Neural cell (in vitro differentiated cells): Measurements from ENCODE around the gene CES4A. TPM values are rescaled to one million over a fixed set of nuclear protein-coding genes. Genes with fewer than 3 reads are reported as not detected.
"Not testable (repeated sequence)": the region's sequence is repeated elsewhere in the genome, so short reads cannot be mapped to it uniquely, and the experiment has no call there.

ENCODE experiments used
- H2AFZ ChIP-seq: fragments of 200-600, 300-800 bp; sonication (generic), shearing (Covaris generic); 2 replicates; pipeline ENCODE4 v1.6.0; 2014; ENCODE audit warnings: low read depth, mild to moderate bottlenecking, antibody characterized with exemption, low read length, moderate library complexity
- H3F3A ChIP-seq: fragments of 200-600 bp; shearing (Covaris generic); 2 replicates; pipeline ENCODE4 v1.6.1; 2016; ENCODE audit warnings: mild to moderate bottlenecking, moderate library complexity, mixed read lengths, antibody characterized with exemption, low read length; ENCODE audit not compliant: insufficient read depth, poor library complexity, severe bottlenecking
- H3K27ac ChIP-seq: fragments of 200-600, 300-800 bp; sonication (generic), shearing (Covaris generic); 2 replicates; pipeline ENCODE4 v1.5.1; 2014; ENCODE audit warnings: mild to moderate bottlenecking, low read length, moderate library complexity
- H3K27me3 ChIP-seq: fragments of 300-800, 200-600 bp; sonication (generic), shearing (Covaris generic); 2 replicates; pipeline ENCODE4 v1.6.0; 2014; ENCODE audit warnings: mild to moderate bottlenecking, low read depth, low read length, moderate library complexity; ENCODE audit not compliant: insufficient read depth
- H3K36me3 ChIP-seq: fragments of 300-800, 200-600 bp; sonication (generic), shearing (Covaris generic); 2 replicates; pipeline ENCODE4 v1.5.1; 2014; ENCODE audit warnings: mild to moderate bottlenecking, antibody characterized with exemption, low read length, moderate library complexity; ENCODE audit not compliant: insufficient read depth
- H3K4me2 ChIP-seq: fragments of 300-800, 200-600 bp; sonication (generic), shearing (Covaris generic); 2 replicates; pipeline ENCODE4 v1.6.0; 2014; ENCODE audit warnings: mild to moderate bottlenecking, low read length
- H3K4me3 ChIP-seq: fragments of 300-800, 200-600 bp; sonication (generic), shearing (Covaris generic); 2 replicates; pipeline ENCODE4 v1.5.1; 2014; ENCODE audit warnings: mild to moderate bottlenecking, low read length, moderate library complexity
- H3K79me2 ChIP-seq: fragments of 200-600 bp; shearing (Covaris generic); replicated peaks from 2 replicates; pipeline ENCODE4 v1.6.0; 2014; ENCODE audit warnings: mild to moderate bottlenecking, low read length, moderate library complexity; ENCODE audit not compliant: insufficient read depth
- H3K9ac ChIP-seq: fragments of 300-800, 200-600 bp; sonication (generic), shearing (Covaris generic); 2 replicates; pipeline ENCODE4 v1.6.1; 2016; ENCODE audit warnings: mild to moderate bottlenecking, low read length, mixed read lengths
- H3K9me2 ChIP-seq: fragments of 200-600 bp; shearing (Covaris generic); 2 replicates; pipeline ENCODE4 v1.6.1; 2016; ENCODE audit warnings: mild to moderate bottlenecking, low read length, mixed read lengths; ENCODE audit not compliant: insufficient read depth
- H3K9me3 ChIP-seq: fragments of 200-600, 300-800 bp; sonication (generic), shearing (Covaris generic); 2 replicates; pipeline ENCODE4 v1.6.1; 2016; ENCODE audit warnings: mild to moderate bottlenecking, mixed run types, low read length, moderate library complexity, mixed read lengths
- H4K20me1 ChIP-seq: fragments of 200-600 bp; shearing (Covaris generic); 2 replicates; pipeline ENCODE4 v1.6.1; 2016; ENCODE audit warnings: mild to moderate bottlenecking, mixed run types; ENCODE audit not compliant: insufficient read depth
- EZH2 ChIP-seq: fragments of 200-600, 300-800 bp; shearing (Covaris generic), sonication (generic); IDR thresholded peaks from 2 replicates; pipeline ENCODE4 v1.6.1; 2014; ENCODE audit warnings: antibody characterized with exemption, low read length, borderline replicate concordance, mild to moderate bottlenecking; ENCODE audit not compliant: insufficient read depth, poor library complexity, severe bottlenecking
- RAD21 ChIP-seq: fragments of 450-650 bp; conservative IDR thresholded peaks from 2 replicates; pipeline ENCODE4 v1.6.1; 2014; ENCODE audit warnings: antibody characterized with exemption, mild to moderate bottlenecking, moderate library complexity
- SMC3 ChIP-seq: fragments of 450-650 bp; conservative IDR thresholded peaks from 2 replicates; pipeline ENCODE4 v1.6.1; 2014; ENCODE audit warnings: antibody characterized with exemption, mild to moderate bottlenecking, moderate library complexity; ENCODE audit not compliant: poor library complexity
- TAF1 ChIP-seq: IDR thresholded peaks from 2 replicates; pipeline ENCODE4 v1.6.1; 2012; ENCODE audit warnings: low read depth
- polyA plus RNA-seq: library from polyadenylated mRNA; depleted of rRNA; stranded (reverse); fragments of >200 nt; gene quantifications from 2 replicates; pipeline ENCODE4 v1.2.3, GENCODE V29; 2014
- TF ChIP-seq, protein P1 (sequence below): IDR thresholded peaks from 2 replicates; pipeline ENCODE4 v1.6.1; 2012; ENCODE audit warnings: borderline replicate concordance
- TF ChIP-seq, protein P2 (sequence below): fragments of 450-650 bp; IDR thresholded peaks from 2 replicates; pipeline ENCODE4 v1.5.1; 2014; ENCODE audit warnings: antibody characterized with exemption, mild to moderate bottlenecking, moderate library complexity; ENCODE audit not compliant: poor library complexity, severe bottlenecking

Gene CES4A
- polyA plus RNA-seq, 1 donor from 2014 or later, result 51.2 TPM

DNA sequence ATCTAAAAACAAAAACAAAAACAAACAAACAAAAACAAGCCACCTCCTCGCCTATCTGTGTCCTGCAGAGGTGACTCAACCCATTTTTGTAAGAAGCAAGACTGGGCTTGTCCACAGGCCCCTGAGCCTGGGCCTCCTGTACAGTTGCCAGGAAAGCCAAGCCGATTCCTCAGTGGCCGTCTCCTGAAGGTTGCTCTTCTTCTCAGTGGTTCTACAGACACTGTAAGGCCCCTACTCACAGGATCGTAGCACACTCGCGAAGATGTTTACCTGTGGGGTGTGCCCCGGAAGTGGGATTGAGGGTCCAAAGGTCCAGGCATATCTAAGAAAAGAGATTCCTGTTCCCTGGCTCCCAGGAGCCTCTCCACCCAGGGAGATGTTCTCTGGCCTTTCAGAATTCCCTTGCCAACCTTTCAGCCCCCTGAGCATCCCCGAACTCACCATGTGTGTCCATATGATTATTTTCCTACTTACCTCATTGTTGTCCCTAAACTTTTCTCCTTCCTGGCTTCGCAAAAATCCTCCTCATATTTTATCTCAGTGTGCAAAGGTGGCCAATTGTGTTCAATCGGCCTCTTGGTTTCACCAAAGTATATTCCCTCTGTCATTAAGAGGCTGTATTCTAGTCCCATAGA, 34.8 kb upstream of the CES4A start:
- H3K27ac ChIP-seq, result no peak overlapping the region
- H3K9ac ChIP-seq, result no peak overlapping the region
- no peaks in the 10 kb centered on the region for H4K20me1 ChIP-seq
- H3K36me3 ChIP-seq, result no peaks in the 10 kb centered on the region
- no peaks in the 10 kb centered on the region for H3K9me2 ChIP-seq
- H3K27me3 ChIP-seq, result peaks cover 26% of the 10 kb centered on the region
- no peak overlapping the region for H2AFZ ChIP-seq
- H3K9me3 ChIP-seq, result no peaks in the 10 kb centered on the region
- no peaks in the 10 kb centered on the region for H3K79me2 ChIP-seq
- H3K4me3 ChIP-seq, result no peak overlapping the region
- H3K4me2 ChIP-seq, result no peak overlapping the region
- no peaks in the 10 kb centered on the region for H3F3A ChIP-seq
- TF ChIP-seq, protein P1, sequence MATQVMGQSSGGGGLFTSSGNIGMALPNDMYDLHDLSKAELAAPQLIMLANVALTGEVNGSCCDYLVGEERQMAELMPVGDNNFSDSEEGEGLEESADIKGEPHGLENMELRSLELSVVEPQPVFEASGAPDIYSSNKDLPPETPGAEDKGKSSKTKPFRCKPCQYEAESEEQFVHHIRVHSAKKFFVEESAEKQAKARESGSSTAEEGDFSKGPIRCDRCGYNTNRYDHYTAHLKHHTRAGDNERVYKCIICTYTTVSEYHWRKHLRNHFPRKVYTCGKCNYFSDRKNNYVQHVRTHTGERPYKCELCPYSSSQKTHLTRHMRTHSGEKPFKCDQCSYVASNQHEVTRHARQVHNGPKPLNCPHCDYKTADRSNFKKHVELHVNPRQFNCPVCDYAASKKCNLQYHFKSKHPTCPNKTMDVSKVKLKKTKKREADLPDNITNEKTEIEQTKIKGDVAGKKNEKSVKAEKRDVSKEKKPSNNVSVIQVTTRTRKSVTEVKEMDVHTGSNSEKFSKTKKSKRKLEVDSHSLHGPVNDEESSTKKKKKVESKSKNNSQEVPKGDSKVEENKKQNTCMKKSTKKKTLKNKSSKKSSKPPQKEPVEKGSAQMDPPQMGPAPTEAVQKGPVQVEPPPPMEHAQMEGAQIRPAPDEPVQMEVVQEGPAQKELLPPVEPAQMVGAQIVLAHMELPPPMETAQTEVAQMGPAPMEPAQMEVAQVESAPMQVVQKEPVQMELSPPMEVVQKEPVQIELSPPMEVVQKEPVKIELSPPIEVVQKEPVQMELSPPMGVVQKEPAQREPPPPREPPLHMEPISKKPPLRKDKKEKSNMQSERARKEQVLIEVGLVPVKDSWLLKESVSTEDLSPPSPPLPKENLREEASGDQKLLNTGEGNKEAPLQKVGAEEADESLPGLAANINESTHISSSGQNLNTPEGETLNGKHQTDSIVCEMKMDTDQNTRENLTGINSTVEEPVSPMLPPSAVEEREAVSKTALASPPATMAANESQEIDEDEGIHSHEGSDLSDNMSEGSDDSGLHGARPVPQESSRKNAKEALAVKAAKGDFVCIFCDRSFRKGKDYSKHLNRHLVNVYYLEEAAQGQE, result no peak
- no peak for TF ChIP-seq EZH2

DNA sequence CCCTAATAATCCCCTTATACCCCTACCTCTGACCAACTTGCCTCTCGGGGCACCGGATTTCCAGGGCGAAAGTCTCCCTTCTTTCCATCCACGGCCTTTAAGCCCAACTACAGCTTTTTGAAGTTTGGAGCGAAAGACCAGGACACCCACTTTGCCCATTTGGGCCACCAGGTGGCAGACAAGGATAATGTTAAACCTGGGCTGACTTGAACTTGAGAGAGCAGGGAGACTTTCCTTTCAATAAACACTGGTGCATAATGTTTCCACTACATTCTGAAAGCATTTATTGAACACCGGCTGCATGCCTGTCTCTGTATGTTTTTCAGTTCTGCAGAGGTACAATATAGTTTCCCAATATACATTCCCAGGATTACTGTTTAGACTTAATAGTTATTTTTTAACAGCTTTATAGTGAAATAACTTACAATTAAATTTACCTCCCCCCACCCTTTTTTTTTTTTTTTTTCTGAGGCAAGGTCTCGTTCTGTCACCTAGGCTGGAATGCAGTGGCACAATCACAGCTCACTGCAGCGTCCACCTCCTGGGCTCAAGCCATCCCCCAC, 34.2 kb upstream of the CES4A start:
- H3K36me3 ChIP-seq, result no peaks in the 10 kb centered on the region
- H3F3A ChIP-seq, result no peaks in the 10 kb centered on the region
- H3K27me3 ChIP-seq, result peaks cover 20% of the 10 kb centered on the region
- no peak overlapping the region for H3K4me3 ChIP-seq
- H3K9me2 ChIP-seq, result no peaks in the 10 kb centered on the region
- H3K9me3 ChIP-seq, result no peaks in the 10 kb centered on the region
- no peak overlapping the region for H3K4me2 ChIP-seq
- no peaks in the 10 kb centered on the region for H4K20me1 ChIP-seq
- H3K27ac ChIP-seq, result no peak overlapping the region
- TF ChIP-seq SMC3, result peak; percentile 94
- TF ChIP-seq, protein P2, sequence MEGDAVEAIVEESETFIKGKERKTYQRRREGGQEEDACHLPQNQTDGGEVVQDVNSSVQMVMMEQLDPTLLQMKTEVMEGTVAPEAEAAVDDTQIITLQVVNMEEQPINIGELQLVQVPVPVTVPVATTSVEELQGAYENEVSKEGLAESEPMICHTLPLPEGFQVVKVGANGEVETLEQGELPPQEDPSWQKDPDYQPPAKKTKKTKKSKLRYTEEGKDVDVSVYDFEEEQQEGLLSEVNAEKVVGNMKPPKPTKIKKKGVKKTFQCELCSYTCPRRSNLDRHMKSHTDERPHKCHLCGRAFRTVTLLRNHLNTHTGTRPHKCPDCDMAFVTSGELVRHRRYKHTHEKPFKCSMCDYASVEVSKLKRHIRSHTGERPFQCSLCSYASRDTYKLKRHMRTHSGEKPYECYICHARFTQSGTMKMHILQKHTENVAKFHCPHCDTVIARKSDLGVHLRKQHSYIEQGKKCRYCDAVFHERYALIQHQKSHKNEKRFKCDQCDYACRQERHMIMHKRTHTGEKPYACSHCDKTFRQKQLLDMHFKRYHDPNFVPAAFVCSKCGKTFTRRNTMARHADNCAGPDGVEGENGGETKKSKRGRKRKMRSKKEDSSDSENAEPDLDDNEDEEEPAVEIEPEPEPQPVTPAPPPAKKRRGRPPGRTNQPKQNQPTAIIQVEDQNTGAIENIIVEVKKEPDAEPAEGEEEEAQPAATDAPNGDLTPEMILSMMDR, result peak; percentile 88
- no peak for TF ChIP-seq TAF1
- TF ChIP-seq RAD21, result peak; percentile 91
- H2AFZ ChIP-seq, result no peak overlapping the region
- H3K79me2 ChIP-seq, result no peaks in the 10 kb centered on the region
- no peak overlapping the region for H3K9ac ChIP-seq

DNA sequence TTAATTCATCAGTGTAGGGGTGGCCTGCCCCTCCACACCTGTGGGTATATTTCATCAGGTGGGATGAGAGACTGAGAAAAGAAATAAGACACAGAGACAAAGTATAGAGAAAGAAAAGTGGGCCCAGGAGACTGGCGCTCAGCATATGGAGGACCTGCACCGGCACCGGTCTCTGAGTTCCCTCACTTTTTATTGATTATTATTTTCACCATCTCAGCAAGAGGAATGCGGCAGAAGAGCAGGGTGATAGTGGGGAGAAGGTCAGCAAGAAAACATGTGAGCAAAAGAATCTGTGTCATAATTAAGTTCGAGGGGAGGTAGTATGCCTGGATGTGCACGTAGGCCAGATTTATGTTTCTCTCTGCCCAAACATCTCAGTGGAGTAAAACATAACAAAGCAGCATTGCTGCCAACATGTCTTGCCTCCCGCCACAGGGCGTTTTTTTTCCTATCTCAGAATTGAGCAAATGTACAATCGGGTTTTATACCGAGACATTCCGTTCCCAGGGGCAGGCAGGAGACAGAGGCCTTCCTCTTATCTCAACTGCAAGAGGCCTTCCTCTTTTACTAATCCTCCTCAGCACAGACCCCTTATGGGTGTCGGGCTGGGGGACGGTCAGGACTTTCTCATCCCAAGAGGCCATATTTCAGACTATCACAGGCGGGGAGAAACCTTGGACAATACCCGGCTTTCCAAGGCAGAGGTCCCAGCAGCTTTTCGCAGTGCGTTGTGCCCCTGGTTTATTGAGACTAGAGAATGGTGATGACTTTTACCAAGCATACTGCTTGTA, 32.8 kb upstream of the CES4A start:
- not testable (repeated sequence) for H3K27ac ChIP-seq, H3K4me3 ChIP-seq, H3K27me3 ChIP-seq, H3K9me3 ChIP-seq, H3K4me2 ChIP-seq, H3K79me2 ChIP-seq, H3K9me2 ChIP-seq, H4K20me1 ChIP-seq, H3K9ac ChIP-seq, H3F3A ChIP-seq, H3K36me3 ChIP-seq, H2AFZ ChIP-seq

DNA sequence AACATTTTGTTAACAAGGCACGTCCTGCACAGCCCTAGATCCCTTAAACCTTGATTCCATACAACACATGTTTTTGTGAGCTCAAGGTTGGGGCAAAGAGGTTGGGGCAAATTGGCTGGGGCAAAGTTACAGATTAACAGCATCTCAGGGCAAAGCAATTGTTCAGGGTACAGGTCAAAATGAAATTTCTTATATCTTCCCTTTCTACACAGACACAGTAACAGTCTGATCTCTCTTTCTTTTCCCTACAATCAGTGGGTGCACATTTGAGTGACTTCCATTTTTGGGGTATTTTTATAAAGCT, 32.3 kb upstream of the CES4A start:
- not testable (repeated sequence) for H3K27me3 ChIP-seq, H3F3A ChIP-seq, H3K27ac ChIP-seq, H3K36me3 ChIP-seq, H3K79me2 ChIP-seq, H3K9me3 ChIP-seq, H3K4me2 ChIP-seq, H3K9me2 ChIP-seq, H3K9ac ChIP-seq, H2AFZ ChIP-seq, H3K4me3 ChIP-seq, H4K20me1 ChIP-seq
